GM12874 (cell line): ENCODE results near the gene TBC1D17.

Experiments used
- CTCF ChIP-seq: IDR thresholded peaks from 2 replicates; pipeline ENCODE4 v1.5.1; 2011; ENCODE audit warnings: low read depth, mild to moderate bottlenecking, control low read depth, low read length, moderate library complexity; ENCODE audit not compliant: insufficient read depth

Gene TBC1D17

GRCh38 chr19:49835562-49835961 is 41.9 kb upstream of the TBC1D17 start:
- TF ChIP-seq CTCF: no peak

- no peak for TF ChIP-seq CTCF
Measured at GRCh38 chr19:49836176-49837008, 41.1 kb upstream of the TBC1D17 start.

- TF ChIP-seq CTCF: no peak
Measured at GRCh38 chr19:49837009-49837310, 40.5 kb upstream of the TBC1D17 start.

GRCh38 chr19:49837425-49837824 is 40.1 kb upstream of the TBC1D17 start:
- no peak for TF ChIP-seq CTCF

- TF ChIP-seq CTCF: no peak
Measured at GRCh38 chr19:49838885-49839588, 38.5 kb upstream of the TBC1D17 start.

- no peak for TF ChIP-seq CTCF
Measured at GRCh38 chr19:49839713-49840112, 37.8 kb upstream of the TBC1D17 start.

GRCh38 chr19:49840321-49840720 is 37.2 kb upstream of the TBC1D17 start:
- no peak for TF ChIP-seq CTCF
